Mesodermal cell (in vitro differentiated cells): ENCODE measurements around the gene TLE3.

Source experiments
- H3K27ac ChIP-seq: 2 replicates; pipeline ENCODE4 v1.7.0; 2013; ENCODE audit warnings: mild to moderate bottlenecking, low read depth, low read length, moderate library complexity; ENCODE audit not compliant: severe bottlenecking
- H3K36me3 ChIP-seq: 2 replicates; pipeline ENCODE4 v1.7.1; 2013; ENCODE audit warnings: mild to moderate bottlenecking, low read length, moderate library complexity; ENCODE audit not compliant: control insufficient read depth, insufficient read depth
- H3K4me1 ChIP-seq: one replicate; pipeline ENCODE4 v1.7.1; 2013; ENCODE audit warnings: mild to moderate bottlenecking, low read length; ENCODE audit not compliant: insufficient read depth, control insufficient read depth, poor library complexity, severe bottlenecking
- H3K4me3 ChIP-seq: 2 replicates; pipeline ENCODE4 v1.7.0; 2013; ENCODE audit warnings: low read length, control low read depth, mild to moderate bottlenecking; ENCODE audit not compliant: insufficient read depth, poor library complexity, severe bottlenecking; ENCODE audit errors: extremely low read depth
- H3K9me3 ChIP-seq: 2 replicates; pipeline ENCODE4 v1.7.1; 2013; ENCODE audit warnings: mild to moderate bottlenecking, low read length, moderate library complexity; ENCODE audit not compliant: control insufficient read depth
- WGBS, 2 experiments: methylation state at CpG; one replicate each; pipeline ENCODE4 v1.1.5; 2013; ENCODE audit warnings: missing lambda C conversion rate in 2 of 2; ENCODE audit not compliant: insufficient coverage in 2 of 2; 5-methylcytosine and 5-hydroxymethylcytosine counted together

TLE3 gene

GRCh38 chr15:70098153-70098460, 390 bp upstream of the TLE3 start:
- no peaks in the 10 kb centered on the region for H3K9me3 ChIP-seq
- H3K4me1 ChIP-seq = peaks cover 27% of the 10 kb centered on the region
- WGBS, 2 experiments = 0% methylated on average over 3 of the region's 7 CpGs; no CpG with 5 or more reads in 1 of the 2 experiments
- peaks cover 21% of the 10 kb centered on the region for H3K36me3 ChIP-seq
- peak overlapping the region; percentile 85 for H3K27ac ChIP-seq
- peak overlapping the region; percentile 74 for H3K4me3 ChIP-seq

- H3K9me3 ChIP-seq = no peaks in the 10 kb centered on the region
- 1% methylated on average over 26 to 36 of the region's 37 CpGs for WGBS, 2 experiments
- peaks cover 32% of the 10 kb centered on the region for H3K36me3 ChIP-seq
- H3K4me3 ChIP-seq = peak overlapping the region; percentile 74
- peak overlapping the region; percentile 85 for H3K27ac ChIP-seq
- H3K4me1 ChIP-seq = peaks cover 38% of the 10 kb centered on the region
Measured at GRCh38 chr15:70097063-70097320, 725 bp downstream of the TLE3 start.

- H3K4me3 ChIP-seq = peak overlapping the region; percentile 74
- peak overlapping the region; percentile 85 for H3K27ac ChIP-seq
- 0 to 1% methylated on average over 41 to 46 of the region's 75 CpGs for WGBS, 2 experiments
- H3K36me3 ChIP-seq = peaks cover 37% of the 10 kb centered on the region
- no peaks in the 10 kb centered on the region for H3K9me3 ChIP-seq
- peaks cover 38% of the 10 kb centered on the region for H3K4me1 ChIP-seq
Measured at GRCh38 chr15:70096215-70097062, 1.3 kb downstream of the TLE3 start.

- H3K27ac ChIP-seq = no peak overlapping the region
- no peaks in the 10 kb centered on the region for H3K9me3 ChIP-seq
- peaks cover 45% of the 10 kb centered on the region for H3K36me3 ChIP-seq
- peak overlapping the region; percentile 74 for H3K4me3 ChIP-seq
- WGBS, 2 experiments = 0 to 1% methylated on average over 34 to 46 of the region's 66 CpGs
- peaks cover 42% of the 10 kb centered on the region for H3K4me1 ChIP-seq
Measured at GRCh38 chr15:70095408-70096214, 2.1 kb downstream of the TLE3 start.

GRCh38 chr15:70094690-70095311, 2.9 kb downstream of the TLE3 start:
- H3K36me3 ChIP-seq = peaks cover 52% of the 10 kb centered on the region
- peak overlapping the region; percentile 74 for H3K4me3 ChIP-seq
- peaks cover 48% of the 10 kb centered on the region for H3K4me1 ChIP-seq
- WGBS, 2 experiments = 28 to 44% methylated on average over 2 to 4 of the region's 8 CpGs
- H3K27ac ChIP-seq = no peak overlapping the region
- H3K9me3 ChIP-seq = no peaks in the 10 kb centered on the region

- 30 to 50% methylated on average over 6 to 7 of the region's 11 CpGs for WGBS, 2 experiments
- Histone ChIP-seq H3K36me3 (peaks cover 59% of the 10 kb centered on the region), H3K27ac (no peak overlapping the region), H3K4me1 (peaks cover 58% of the 10 kb centered on the region), H3K9me3 (no peaks in the 10 kb centered on the region), H3K4me3 (peak overlapping the region; percentile 74)
Measured at GRCh38 chr15:70093481-70094319, 4.0 kb downstream of the TLE3 start.

- Histone ChIP-seq H3K4me1 (peaks cover 62% of the 10 kb centered on the region), H3K27ac (no peak overlapping the region), H3K9me3 (no peaks in the 10 kb centered on the region), H3K36me3 (peaks cover 65% of the 10 kb centered on the region), H3K4me3 (no peak overlapping the region)
- WGBS, 2 experiments = 34 to 43% methylated on average over 2 of the region's 3 CpGs
Measured at GRCh38 chr15:70093070-70093469, 4.6 kb downstream of the TLE3 start.

- H3K9me3 ChIP-seq = no peaks in the 10 kb centered on the region
- no peak overlapping the region for H3K27ac ChIP-seq
- H3K4me3 ChIP-seq = no peak overlapping the region
- peaks cover 70% of the 10 kb centered on the region for H3K36me3 ChIP-seq
- H3K4me1 ChIP-seq = peaks cover 67% of the 10 kb centered on the region
- 90 to 94% methylated on average over 6 of the region's 6 CpGs for WGBS, 2 experiments
Measured at GRCh38 chr15:70092464-70093027, 5.2 kb downstream of the TLE3 start.

- 63 to 78% methylated on average over 6 to 8 of the region's 12 CpGs for WGBS, 2 experiments
- H3K4me3 ChIP-seq = no peak overlapping the region
- H3K36me3 ChIP-seq = peaks cover 77% of the 10 kb centered on the region
- H3K27ac ChIP-seq = no peak overlapping the region
- H3K4me1 ChIP-seq = peaks cover 67% of the 10 kb centered on the region
- H3K9me3 ChIP-seq = no peaks in the 10 kb centered on the region
Measured at GRCh38 chr15:70091726-70092463, 5.8 kb downstream of the TLE3 start.
